GM10248 (cell line): Measurements from ENCODE around the gene KIF1A.

Source experiments
- CTCF ChIA-PET: fragments of 300-600 bp; sonication (Branson Sonifier 250); formaldehyde crosslinking; extraction: SDS; loops from one replicate; lab custom pipeline; 2021; ENCODE audit warnings: antibody characterized with exemption; lab: Yijun Ruan, JAX
- POLR2A ChIA-PET: fragments of 350-650 bp; sonication (Branson Sonifier 250); formaldehyde crosslinking; extraction: SDS; loops from one replicate; lab custom pipeline; 2020; ENCODE audit warnings: antibody characterized with exemption; lab: Yijun Ruan, JAX
- DNase-seq: peaks from one replicate; pipeline ENCODE4 v3.0.0; 2012; ENCODE audit errors: extremely low spot score
- TF ChIP-seq, protein P1 (sequence below): IDR thresholded peaks from 2 replicates; pipeline ENCODE4 v1.5.1; 2012; ENCODE audit warnings: mild to moderate bottlenecking, low read depth; ENCODE audit errors: extremely low read depth, missing control alignments, control extremely low read depth

KIF1A gene

DNA sequence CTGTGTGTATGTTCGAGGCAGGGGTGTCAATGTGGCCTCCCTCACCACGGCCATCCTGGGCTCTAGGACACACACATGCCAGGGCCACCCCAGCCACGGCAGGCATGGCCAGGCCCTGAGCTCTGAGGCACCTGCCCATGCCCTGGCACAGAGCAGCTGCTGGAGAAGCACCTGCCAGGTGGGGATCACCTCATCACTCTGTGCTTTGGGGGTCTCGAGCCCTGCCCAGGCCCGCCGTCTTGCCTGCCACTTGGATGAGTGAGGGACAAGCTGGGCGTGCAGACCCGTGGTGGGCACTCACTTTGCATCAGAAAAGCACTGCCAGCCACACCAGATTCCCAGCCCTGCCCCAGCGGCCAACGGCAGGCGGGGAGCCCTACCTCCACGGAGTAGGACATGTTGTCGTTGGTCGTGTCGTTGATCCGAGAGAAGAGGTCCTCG, 33.1 kb downstream of the KIF1A start:
- TF ChIP-seq, protein P1, sequence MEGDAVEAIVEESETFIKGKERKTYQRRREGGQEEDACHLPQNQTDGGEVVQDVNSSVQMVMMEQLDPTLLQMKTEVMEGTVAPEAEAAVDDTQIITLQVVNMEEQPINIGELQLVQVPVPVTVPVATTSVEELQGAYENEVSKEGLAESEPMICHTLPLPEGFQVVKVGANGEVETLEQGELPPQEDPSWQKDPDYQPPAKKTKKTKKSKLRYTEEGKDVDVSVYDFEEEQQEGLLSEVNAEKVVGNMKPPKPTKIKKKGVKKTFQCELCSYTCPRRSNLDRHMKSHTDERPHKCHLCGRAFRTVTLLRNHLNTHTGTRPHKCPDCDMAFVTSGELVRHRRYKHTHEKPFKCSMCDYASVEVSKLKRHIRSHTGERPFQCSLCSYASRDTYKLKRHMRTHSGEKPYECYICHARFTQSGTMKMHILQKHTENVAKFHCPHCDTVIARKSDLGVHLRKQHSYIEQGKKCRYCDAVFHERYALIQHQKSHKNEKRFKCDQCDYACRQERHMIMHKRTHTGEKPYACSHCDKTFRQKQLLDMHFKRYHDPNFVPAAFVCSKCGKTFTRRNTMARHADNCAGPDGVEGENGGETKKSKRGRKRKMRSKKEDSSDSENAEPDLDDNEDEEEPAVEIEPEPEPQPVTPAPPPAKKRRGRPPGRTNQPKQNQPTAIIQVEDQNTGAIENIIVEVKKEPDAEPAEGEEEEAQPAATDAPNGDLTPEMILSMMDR: no peak
- ChIA-PET POLR2A (no interaction called here), CTCF (interaction anchor here (0.9 kb wide), 1 partner anchor 17 kb away, joined by 3 read pairs; no protein-coding TSS in a partner anchor)
- DNase-seq: no peak

DNA sequence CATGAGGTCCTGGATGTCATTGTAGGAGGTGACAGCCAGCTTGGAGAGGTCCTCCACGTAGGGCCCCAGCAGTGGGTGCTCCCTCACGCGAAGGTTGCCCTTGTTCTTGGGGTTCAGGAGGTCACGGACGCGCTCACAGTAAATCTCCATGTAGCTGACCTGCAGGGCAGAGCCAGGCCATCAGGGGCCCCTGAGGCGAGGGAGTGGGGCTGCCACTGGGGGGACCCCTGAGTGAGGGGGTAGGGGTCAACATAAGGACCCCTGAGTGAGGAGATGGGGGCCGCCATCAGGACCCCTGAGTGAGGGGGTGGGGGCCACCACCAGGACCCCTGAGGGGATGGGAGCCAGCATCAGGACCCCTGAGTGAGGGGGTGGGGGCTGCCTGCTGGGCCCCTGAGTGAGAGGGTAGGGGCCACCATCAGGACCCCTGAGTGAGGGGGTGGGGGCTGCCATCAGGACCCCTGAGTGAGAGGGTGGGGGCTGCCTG, 33.6 kb downstream of the KIF1A start:
- no peak for DNase-seq
- ChIA-PET CTCF (no interaction called here), POLR2A (no interaction called here)
- TF ChIP-seq, protein P1: no peak

DNA sequence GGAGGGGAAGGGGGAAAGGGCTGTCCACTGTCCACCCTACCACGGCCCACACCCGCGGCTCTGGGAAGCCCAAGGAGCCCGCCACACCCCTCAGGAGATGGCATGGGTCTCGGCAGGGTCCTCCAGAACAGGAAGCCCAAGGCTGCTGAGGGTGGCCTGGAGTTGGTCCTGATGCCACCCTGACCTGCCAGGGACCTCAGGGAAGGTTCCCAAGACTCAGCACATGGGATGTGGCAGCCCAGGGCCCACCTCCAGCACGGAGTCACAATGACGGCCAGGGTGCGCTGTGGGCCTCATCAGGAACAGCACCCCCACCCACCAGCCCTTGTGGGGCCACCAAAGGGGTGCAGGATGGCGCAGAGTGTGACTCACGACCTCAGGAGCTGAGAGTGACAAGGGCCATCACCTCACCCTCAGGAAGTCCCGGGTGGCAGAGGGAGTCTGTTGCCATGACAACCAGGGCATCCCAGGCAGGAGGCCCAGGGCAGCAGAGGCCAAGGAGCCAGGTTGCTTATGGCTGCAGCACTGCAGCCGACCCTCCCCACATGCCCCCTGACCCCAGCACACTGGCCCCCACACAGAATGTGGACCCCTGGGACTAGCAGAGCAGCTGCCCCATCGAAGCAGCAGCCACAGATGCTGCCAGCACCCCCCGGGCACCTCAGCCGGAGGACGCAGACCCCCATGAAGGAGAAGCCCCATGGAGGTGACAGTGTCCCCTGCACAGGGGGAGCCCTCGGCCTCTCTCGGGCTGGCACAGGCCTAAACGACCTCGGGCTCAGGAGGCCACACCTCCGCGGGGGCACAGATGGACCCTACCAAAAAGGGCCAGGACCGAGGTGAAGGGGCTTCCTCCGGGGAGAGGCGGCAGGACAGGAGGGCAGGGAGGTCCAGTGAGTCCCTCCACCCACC, 34.3 kb downstream of the KIF1A start:
- TF ChIP-seq, protein P1: no peak
- ChIA-PET POLR2A (no interaction called here), CTCF (no interaction called here)
- DNase-seq: no peak

DNA sequence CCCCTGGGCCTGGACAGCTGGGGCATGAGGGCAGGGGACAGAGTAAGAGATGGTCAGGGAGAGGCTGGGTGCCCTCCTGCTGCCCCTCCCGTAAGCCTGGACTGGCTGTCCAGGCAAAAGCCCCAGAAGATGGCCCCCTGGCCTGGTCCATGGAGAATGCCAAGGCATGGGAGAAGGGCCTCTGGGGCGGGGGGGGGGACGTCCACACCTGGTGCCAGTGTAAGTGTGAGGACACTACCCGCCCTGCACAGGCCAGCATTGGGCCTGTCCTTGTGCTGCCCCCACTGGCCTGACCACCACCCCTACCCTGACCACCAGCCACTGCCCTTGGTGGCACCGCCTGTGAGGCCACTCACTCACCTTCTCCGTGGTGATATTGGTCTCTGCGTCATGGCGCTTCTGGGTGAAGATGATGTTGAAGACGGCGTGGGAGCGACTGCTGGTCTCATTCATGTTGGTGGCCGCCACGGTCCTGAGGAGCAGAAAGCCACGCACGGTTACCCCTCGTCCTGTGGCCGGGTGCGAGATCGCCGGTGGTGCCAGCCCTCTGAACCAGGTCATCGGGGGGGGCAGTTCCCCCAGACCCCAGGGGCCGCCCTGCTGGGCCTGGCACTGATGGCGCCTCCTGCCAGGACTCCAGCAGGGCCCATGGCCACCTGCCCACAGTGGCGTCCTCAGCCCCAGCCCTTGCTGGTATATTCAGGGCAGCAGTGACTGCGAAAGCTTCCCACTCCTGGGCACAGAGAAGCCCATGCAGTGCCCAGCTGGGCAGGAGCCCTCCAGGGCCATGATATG, 35.2 kb downstream of the KIF1A start:
- ChIA-PET POLR2A (no interaction called here), CTCF (no interaction called here)
- TF ChIP-seq, protein P1: no peak
- DNase-seq: no peak

DNA sequence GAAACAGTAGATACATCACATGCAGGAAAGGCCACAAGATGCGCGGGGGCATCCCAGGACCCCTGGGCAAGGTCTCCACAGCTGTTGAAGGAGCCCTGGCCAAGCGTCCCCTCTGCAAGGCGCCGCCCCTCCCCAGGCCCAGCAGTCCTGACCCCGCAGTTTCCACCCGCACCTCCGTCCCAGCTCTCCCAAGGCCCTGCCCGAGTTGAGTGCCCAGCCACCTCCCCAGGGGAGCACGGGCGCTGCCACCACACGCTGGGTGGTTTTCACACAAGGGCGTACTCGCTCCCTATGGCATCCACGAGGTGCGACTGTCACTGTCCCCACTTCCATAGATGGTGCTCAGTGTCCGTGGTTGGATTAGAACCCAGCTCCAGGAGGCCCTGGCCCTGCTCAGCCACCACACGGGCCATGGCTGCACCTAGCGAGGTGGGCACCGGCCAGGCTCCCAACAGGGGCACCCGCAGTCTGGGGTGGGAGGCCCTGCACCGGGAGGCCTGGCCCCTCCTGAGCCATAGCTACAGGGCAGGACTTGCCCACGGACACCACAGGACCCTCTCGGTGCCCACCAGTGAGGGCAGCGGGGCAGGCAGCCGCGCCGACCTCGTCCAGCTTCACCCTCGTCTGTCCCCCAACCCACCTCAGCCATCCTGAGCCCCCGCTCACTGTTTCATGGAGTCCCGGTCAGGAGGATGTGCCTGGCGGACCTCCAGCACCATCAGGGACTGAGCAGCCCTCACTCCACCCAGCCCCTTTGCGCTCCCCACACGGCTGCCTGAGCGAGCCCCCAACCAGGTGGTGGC, 36.0 kb downstream of the KIF1A start:
- TF ChIP-seq, protein P1: no peak
- no peak for DNase-seq
- CTCF ChIA-PET: no interaction called here
- POLR2A ChIA-PET: no interaction called here
